Suprapubic skin (tissue), 4 donors: Measurements from ENCODE around the gene TMEM82. TPM values are rescaled to one million over a fixed set of nuclear protein-coding genes. Genes with fewer than 3 reads are reported as not detected.

ENCODE experiments used
- DNase-seq, 2 donors: peaks; one replicate each; pipeline ENCODE4 v3.0.0-alpha.2; 2019; ENCODE audit warnings: low spot score in 2 of 2
- H3K27ac ChIP-seq: fragments of 200-600 bp; sonication (generic); one replicate; pipeline ENCODE4 v1.5.1; 2019
- H3K27me3 ChIP-seq: fragments of 200-600 bp; sonication (generic); one replicate; pipeline ENCODE4 v1.5.1; 2019
- H3K36me3 ChIP-seq: fragments of 200-600 bp; sonication (generic); one replicate; pipeline ENCODE4 v1.5.1; 2019
- H3K4me1 ChIP-seq: fragments of 200-600 bp; sonication (generic); one replicate; pipeline ENCODE4 v1.5.1; 2019
- H3K4me3 ChIP-seq: fragments of 200-600 bp; sonication (generic); one replicate; pipeline ENCODE4 v1.5.1; 2019; ENCODE audit warnings: mild to moderate bottlenecking
- H3K9me3 ChIP-seq: fragments of 200-600 bp; sonication (generic); one replicate; pipeline ENCODE4 v1.5.1; 2019
- CTCF ChIP-seq, 2 donors: fragments of 200-600 bp in 1 of 2; fragments of 450-650 bp in 1 of 2; sonication (generic) in 1 of 2; IDR thresholded peaks; one replicate each; pipeline ENCODE4 v1.5.1; 2016 to 2019; ENCODE audit warnings: antibody characterized with exemption in 2 of 2, mild to moderate bottlenecking in 1 of 2, moderate library complexity in 1 of 2
- EP300 ChIP-seq: sonication (generic); formaldehyde crosslinking; IDR thresholded peaks from one replicate; pipeline ENCODE4 v1.6.1; 2017; ENCODE audit warnings: antibody characterized with exemption
- POLR2A ChIP-seq, 2 donors: fragments of 450-650 bp; IDR thresholded peaks; one replicate each; pipeline ENCODE4 v1.6.1; 2017; ENCODE audit warnings: antibody characterized with exemption in 2 of 2, mild to moderate bottlenecking in 2 of 2, moderate library complexity in 2 of 2
- POLR2AphosphoS5 ChIP-seq, 3 donors: sonication (generic); formaldehyde crosslinking; IDR thresholded peaks; one replicate each; pipeline ENCODE4 v1.6.1; 2017; ENCODE audit warnings: antibody characterized with exemption in 3 of 3
- WGBS: methylation state at CpG from one replicate; pipeline ENCODE4 v1.1.5; 2018; 5-methylcytosine and 5-hydroxymethylcytosine counted together
- total RNA-seq, 4 donors: library from RNA; depleted of rRNA; stranded (reverse); fragments of >200 nt; gene quantifications; one replicate each; pipeline ENCODE4 v1.1.0, GENCODE V29; 2016

TMEM82 gene
- total RNA-seq, 4 donors from 2014 or later = not detected

DNA sequence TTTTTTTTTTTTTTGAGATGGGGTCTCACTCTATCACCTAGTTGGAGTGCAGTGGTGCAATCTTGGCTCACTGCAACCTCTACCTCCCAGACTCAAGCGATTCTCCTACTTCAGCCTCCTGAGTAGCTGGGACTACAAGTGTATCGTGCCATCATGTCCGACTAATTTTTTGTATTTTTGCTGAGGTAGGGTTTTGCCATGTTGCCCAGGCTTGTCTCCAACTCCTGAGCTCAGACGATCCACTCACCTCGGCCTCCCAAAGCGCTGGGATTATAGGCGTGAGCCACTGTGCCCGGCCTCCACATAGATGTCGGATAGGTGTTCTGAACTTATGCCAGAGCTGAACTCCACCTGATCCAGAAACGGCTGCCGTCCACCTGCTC is 37.1 kb upstream of the TMEM82 start:
- H3K27ac ChIP-seq = no peak overlapping the region

DNA sequence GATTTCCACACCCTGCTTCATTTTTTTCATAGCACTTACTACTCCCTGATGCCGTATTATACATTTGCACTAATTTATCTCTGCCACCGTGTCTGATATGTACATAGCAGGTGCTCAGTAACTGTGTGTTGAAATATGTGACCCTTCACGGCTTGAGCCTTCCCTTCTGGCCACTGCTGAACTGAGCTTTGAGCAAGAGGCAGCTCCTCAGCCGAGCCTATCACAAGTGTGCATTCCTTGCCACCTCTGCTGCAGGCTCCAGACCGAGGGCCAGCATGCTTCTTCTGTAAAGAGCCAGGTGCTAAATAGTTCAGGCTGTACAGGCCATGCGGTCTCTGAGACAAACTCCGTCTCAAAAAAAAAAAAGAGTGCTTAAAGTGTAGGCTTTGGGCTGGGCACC is 35.5 kb upstream of the TMEM82 start:
- H3K4me1 ChIP-seq = peaks cover 48% of the 10 kb centered on the region
- TF ChIP-seq POLR2AphosphoS5 (IDR thresholded peaks at IDR 0.05) (no peak), POLR2A (IDR thresholded peaks at IDR 0.05) (no peak), EP300 (no peak), CTCF (IDR thresholded peaks at IDR 0.05) (no peak)
- H3K27me3 ChIP-seq = no peaks in the 10 kb centered on the region
- no peak overlapping the region for H3K27ac ChIP-seq
- H3K36me3 ChIP-seq = no peaks in the 10 kb centered on the region
- no peak for DNase-seq
- H3K9me3 ChIP-seq = no peaks in the 10 kb centered on the region
- no peak overlapping the region for H3K4me3 ChIP-seq
- 91% methylated on average over 7 of the region's 7 CpGs for WGBS

More for the DNA sequence above, 37.1 kb upstream of the TMEM82 start:
- TF ChIP-seq EP300 (no peak), POLR2AphosphoS5 (IDR thresholded peaks at IDR 0.05) (no peak), CTCF (IDR thresholded peaks at IDR 0.05) (no peak), POLR2A (IDR thresholded peaks at IDR 0.05) (no peak)
- Histone ChIP-seq H3K4me1 (peaks cover 55% of the 10 kb centered on the region), H3K9me3 (no peaks in the 10 kb centered on the region), H3K36me3 (no peaks in the 10 kb centered on the region), H3K27me3 (no peaks in the 10 kb centered on the region), H3K4me3 (no peak overlapping the region)
- WGBS = 87% methylated on average over 11 of the region's 11 CpGs
- no peak for DNase-seq

DNA sequence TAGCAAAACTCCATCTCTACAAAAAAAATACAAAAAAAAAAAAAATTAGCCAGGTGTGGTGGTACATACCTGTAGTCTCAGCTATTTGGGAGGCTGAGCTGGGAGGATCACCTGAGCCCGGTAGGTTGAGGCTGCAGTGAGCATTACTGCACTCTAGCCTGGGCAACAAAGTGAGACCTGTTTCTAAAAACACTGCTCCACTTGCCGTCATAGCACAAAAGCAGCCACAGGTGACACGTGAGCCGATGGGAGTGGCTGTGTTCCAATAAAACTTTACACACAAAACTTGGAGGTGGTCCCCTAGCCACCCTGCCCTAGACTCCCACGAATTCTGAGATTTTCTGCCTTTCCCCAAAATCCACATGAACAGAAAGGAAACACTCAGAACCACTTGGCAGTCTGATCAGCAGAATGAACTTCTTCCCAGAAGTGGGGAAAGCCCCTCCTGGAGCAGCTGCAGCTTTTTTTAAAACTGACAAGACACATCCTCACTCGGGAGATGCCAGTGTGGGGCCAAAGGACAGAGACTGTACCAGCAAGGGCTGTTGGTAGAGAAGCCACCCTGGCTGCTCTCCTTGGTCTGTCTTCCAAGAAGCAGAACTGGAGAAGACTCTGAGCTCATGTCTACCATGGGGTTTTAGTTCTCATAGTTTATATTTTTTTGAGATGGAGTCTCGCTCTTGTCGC is 34.9 kb upstream of the TMEM82 start:
- H3K4me3 ChIP-seq = no peak overlapping the region
- H3K9me3 ChIP-seq = no peaks in the 10 kb centered on the region
- H3K4me1 ChIP-seq = peaks cover 43% of the 10 kb centered on the region
- no peaks in the 10 kb centered on the region for H3K27me3 ChIP-seq
- 69% methylated on average over 8 of the region's 8 CpGs for WGBS
- H3K27ac ChIP-seq = no peak overlapping the region
- no peaks in the 10 kb centered on the region for H3K36me3 ChIP-seq
- DNase-seq = no peak
- TF ChIP-seq CTCF (IDR thresholded peaks at IDR 0.05) (no peak), EP300 (no peak), POLR2AphosphoS5 (IDR thresholded peaks at IDR 0.05) (no peak), POLR2A (IDR thresholded peaks at IDR 0.05) (no peak)

- Histone ChIP-seq H3K36me3 (no peaks in the 10 kb centered on the region), H3K4me1 (peaks cover 31% of the 10 kb centered on the region), H3K27ac (no peak overlapping the region), H3K4me3 (no peak overlapping the region), H3K9me3 (no peaks in the 10 kb centered on the region), H3K27me3 (no peaks in the 10 kb centered on the region)
- WGBS = 95% methylated on average over 15 of the region's 15 CpGs
- no peak for DNase-seq
- no peak for TF ChIP-seq CTCF (IDR thresholded peaks at IDR 0.05)
- no peak for TF ChIP-seq POLR2AphosphoS5 (IDR thresholded peaks at IDR 0.05)
- no peak for TF ChIP-seq EP300
- no peak for TF ChIP-seq POLR2A (IDR thresholded peaks at IDR 0.05)
These were observed 33.7 kb upstream of the TMEM82 start for GRCh38 chr1:15708486-15709137.

GRCh38 chr1:15709226-15709625 is 33.1 kb upstream of the TMEM82 start:
- no peak overlapping the region for H3K27ac ChIP-seq
- no peak for DNase-seq
- H3K36me3 ChIP-seq = no peaks in the 10 kb centered on the region
- TF ChIP-seq EP300 (no peak), POLR2A (IDR thresholded peaks at IDR 0.05) (no peak), CTCF (IDR thresholded peaks at IDR 0.05) (no peak), POLR2AphosphoS5 (IDR thresholded peaks at IDR 0.05) (no peak)
- no peaks in the 10 kb centered on the region for H3K9me3 ChIP-seq
- H3K4me3 ChIP-seq = no peak overlapping the region
- H3K27me3 ChIP-seq = no peaks in the 10 kb centered on the region
- WGBS = 98% methylated on average over 4 of the region's 4 CpGs
- H3K4me1 ChIP-seq = peaks cover 24% of the 10 kb centered on the region
